NCI-H526 (cell line): ENCODE measurements around the gene EYS.

Experiments used
- DNase-seq, 2 experiments: peaks; one replicate each; lab custom pipeline; 2025; lab: John Stamatoyannopoulos, UW

The EYS gene

GRCh38 chr6:64590965-64591675, 1115.9 kb downstream of the EYS start:
- peak; percentile 45 to 58 for DNase-seq

GRCh38 chr6:64589961-64590360, 1117.1 kb downstream of the EYS start:
- DNase-seq, result no peak

- no peak for DNase-seq
These were observed 1126.7 kb downstream of the EYS start for GRCh38 chr6:64580346-64580745.

GRCh38 chr6:64553249-64553786, 1153.7 kb downstream of the EYS start:
- DNase-seq, result no peak

- DNase-seq, result no peak
These were observed 1159.3 kb downstream of the EYS start for GRCh38 chr6:64547594-64548268.

- DNase-seq, result no peak
These were observed 1167.1 kb downstream of the EYS start for GRCh38 chr6:64539917-64540316.

GRCh38 chr6:64538722-64539121, 1168.3 kb downstream of the EYS start:
- no peak for DNase-seq

GRCh38 chr6:64527899-64528298, 1179.1 kb downstream of the EYS start:
- DNase-seq, result no peak

- DNase-seq, result no peak
These were observed 1184.2 kb downstream of the EYS start for GRCh38 chr6:64522859-64523258.

GRCh38 chr6:64520050-64520449, 1187.0 kb downstream of the EYS start:
- DNase-seq, result no peak

- no peak for DNase-seq
These were observed 1190.6 kb downstream of the EYS start for GRCh38 chr6:64516393-64516792.

GRCh38 chr6:64507661-64508060, 1199.4 kb downstream of the EYS start:
- DNase-seq, result no peak

GRCh38 chr6:64505312-64505711, 1201.7 kb downstream of the EYS start:
- DNase-seq, result peak in 1 of 2 experiments; percentile 17

GRCh38 chr6:64504503-64504902, 1202.5 kb downstream of the EYS start:
- no peak for DNase-seq

- DNase-seq, result no peak
These were observed 1204.2 kb downstream of the EYS start for GRCh38 chr6:64502801-64503200.

GRCh38 chr6:64497634-64498033, 1209.4 kb downstream of the EYS start:
- no peak for DNase-seq

GRCh38 chr6:64489763-64490162, 1217.3 kb downstream of the EYS start:
- DNase-seq, result no peak

- DNase-seq, result no peak
These were observed 1220.3 kb downstream of the EYS start for GRCh38 chr6:64486578-64487351.

GRCh38 chr6:64483956-64484499, 1223.0 kb downstream of the EYS start:
- DNase-seq, result no peak

GRCh38 chr6:64482631-64483030, 1224.4 kb downstream of the EYS start:
- no peak for DNase-seq

- DNase-seq, result no peak
These were observed 1227.9 kb downstream of the EYS start for GRCh38 chr6:64479134-64479533.

GRCh38 chr6:64477391-64477790, 1229.6 kb downstream of the EYS start:
- DNase-seq, result no peak
